Measurements from ENCODE around the gene KCNB1.

- TF ChIP-seq CTCF (IDR thresholded peaks at IDR 0.05; ENCODE audit: low read depth, low read length): no peak
- no peak for TF ChIP-seq POLR2A (IDR thresholded peaks at IDR 0.05; ENCODE audit: extremely low read depth, insufficient read length)
Observed at GRCh38 chr20:49386848-49387580, 95.5 kb downstream of the KCNB1 start.

Measured in NB4 (cell line).